RPMI7951 (cell line): Measurements from ENCODE around the gene RALGPS1. TPM values are rescaled to one million over a fixed set of nuclear protein-coding genes. Genes with fewer than 3 reads are reported as not detected.
"Not testable (repeated sequence)": the region's sequence is repeated elsewhere in the genome, so short reads cannot be mapped to it uniquely, and the experiment has no call there.

Experiments used
- DNase-seq: peaks from one replicate; pipeline ENCODE4 v3.0.0-alpha.2; 2012; ENCODE audit warnings: low read depth
- total RNA-seq: library from RNA; depleted of rRNA; stranded (reverse); fragments of >200 nt; shearing (Covaris generic); gene quantifications from 2 replicates; pipeline ENCODE4 v1.2.3, GENCODE V29; 2014

RALGPS1 gene
- total RNA-seq, 1 experiment from 2014 or later = 4.0 TPM

DNA sequence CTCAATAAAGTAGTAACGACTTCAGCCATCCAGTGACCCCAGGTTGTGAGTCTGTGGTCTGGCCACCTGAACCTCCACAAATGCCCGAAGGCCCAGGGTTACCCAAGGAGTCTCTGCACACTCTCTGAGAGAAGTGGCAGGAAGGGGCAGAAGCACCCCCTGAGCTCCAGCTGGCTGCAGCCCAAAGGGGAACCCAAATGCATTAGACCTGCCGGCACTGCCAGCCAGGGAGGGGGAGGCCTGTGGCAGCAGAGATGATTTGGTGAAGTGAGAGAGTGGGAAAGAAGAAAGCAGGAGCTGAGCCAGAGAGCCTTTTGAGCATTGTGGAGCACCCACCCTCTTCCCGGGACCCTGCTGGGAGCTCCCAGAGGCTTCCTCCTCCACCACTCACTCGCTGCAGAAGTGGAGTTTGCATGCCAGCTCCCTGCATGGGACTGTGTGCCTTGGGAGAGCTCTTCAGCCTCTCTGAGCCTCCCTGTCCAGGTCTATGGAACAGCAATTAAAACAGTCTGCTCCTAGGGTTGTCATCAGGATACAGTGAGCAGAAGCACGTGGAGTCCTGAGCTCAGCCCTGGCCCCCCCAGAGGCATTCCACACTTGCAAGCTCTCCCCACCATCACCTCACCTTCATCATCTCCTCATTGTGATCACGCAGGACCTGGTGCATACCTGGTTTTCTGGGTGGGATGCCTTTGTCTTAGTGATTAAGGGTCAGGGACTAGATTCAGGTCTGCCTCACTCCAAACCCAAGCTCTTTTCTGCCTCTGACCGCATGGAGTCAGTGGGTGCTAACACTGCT, 221.7 kb downstream of the RALGPS1 start:
- no peak for DNase-seq

DNA sequence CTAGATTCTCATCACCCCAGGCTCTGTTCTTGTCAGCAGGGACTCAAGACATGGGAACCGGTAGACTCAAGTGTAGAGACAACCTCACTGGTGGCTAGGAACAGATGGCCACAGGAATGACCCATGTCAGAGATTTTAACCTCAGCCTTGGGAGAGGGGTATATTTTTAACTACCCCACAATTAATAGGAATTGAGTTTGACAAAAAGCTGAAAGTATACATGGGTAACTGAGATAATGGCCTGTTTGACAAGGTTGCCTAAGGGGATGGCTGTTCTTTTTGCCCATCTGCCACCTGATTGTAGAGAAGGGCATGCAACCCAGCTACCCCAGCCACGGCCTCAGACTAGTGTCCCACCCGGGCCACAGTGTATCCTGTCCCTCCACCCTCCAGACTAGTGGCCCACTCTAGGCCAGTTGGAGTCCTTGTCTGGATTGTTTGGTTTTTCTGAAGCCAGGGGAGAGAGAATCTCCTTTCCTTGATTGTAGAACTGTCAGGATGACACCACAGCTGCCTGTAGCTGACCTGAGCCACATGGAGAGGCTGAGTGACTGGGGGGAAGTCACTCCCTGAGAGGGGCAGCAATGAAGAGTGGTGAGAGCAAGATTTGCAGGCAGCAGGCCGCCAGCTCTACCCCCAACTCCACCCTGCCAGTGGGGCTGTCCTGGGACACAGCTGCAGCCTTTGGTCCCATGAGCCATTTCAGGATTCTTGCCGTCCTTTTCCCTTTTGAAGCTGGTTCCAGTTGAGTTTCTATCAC, 222.5 kb downstream of the RALGPS1 start:
- DNase-seq = no peak

DNA sequence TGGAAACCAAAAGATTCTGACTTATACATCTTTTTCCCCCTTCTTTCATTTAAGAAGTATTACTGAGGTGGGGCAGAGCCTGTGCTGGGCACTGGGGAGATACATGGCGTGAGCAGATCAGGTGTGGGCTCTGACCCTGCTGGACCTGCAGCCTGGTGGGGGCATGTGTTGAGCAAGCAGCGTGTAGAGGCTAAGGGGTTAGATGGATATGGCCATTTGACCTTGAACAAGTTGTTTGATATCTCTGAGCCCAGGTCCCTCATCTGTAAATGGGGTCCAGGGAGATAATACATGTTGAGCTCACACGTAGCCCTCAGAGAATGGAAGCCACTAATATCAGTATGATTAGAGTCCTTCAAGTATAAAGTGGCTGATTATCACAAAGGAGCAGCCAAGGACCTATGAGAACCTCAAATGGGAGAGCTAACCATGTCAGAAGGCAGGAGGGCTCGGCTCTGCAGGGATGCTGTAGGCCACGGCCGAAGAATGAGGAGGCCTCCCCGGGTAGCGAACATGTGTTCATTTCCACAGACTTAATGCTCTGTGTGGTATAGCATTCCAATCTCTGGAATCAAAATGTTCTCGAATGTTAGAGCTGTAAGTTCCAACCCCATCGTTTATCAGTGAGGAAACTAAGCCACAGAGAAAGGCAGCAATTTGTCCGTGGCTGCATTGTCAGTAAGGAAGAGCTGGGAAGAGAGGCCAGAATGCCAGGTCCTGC, 223.2 kb downstream of the RALGPS1 start:
- no peak for DNase-seq

DNA sequence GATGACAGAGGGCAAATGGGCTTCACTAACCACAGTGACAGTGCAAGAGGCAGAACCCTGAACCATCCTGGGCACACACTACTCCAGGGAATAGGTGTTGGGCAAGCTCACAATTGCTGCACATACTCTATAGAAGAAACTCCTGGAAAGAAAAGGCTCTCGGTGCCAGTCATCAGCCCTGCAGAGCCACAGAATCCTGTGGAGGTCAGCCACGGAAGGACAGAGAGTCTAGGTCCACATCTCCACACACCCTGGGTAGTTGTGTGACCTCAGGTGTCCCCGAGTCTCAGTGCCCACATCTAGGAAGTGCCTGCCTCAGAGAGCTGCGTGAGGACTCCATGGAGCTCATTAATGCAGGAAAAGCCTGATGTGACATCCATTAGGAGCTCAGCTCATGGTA, 223.9 kb downstream of the RALGPS1 start:
- no peak for DNase-seq

DNA sequence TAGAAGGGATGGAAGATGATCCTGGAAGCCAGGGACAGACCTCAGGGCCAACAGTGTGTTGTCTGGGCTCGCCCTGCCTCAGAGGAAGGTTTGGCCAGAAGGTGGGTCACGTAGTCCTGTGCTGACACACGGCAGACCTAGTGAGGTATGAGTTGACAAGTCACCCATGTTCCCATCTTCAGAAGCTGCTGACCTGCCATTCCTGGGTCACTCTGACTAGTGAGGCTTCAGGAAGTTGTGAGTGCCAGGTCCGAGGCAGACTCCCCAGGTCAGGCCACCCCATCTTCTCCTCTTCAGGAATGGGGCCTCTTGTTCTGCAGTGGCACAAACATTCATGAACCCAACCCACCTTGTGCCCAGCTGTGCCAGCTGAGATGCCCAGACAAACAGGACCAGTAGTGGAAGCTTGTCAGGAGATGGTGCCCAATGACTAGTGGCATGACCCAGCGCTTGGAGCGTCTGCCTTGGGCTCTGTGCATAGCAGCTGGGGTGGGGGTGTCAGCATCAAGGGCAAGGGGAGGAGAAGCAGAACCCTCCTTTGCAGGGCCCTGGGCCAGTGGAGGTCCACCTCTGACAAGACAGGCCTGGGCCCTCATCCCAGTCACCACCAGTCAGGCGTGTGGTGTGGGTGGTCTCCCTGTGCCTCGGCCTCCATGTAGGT, 224.6 kb downstream of the RALGPS1 start:
- DNase-seq = no peak

DNA sequence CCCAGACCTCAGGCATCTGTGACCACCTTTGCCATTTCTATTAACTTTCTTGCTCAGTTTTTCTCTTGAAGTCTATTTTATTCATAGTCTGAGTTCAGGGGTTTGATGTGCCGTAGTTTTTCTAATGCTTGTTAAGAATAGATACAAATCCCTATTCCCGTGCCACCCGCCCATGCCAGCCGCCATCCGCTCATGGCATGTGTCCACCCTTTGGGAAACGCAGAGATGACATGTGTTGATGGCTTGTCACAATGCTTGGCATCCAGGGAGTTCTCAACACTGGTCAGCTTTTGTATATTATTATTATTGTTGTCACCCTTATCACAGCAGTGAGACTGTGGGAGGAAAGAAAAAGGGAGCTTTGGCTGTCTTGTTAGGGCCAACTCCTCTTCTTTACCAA, 225.2 kb downstream of the RALGPS1 start:
- no peak for DNase-seq

DNA sequence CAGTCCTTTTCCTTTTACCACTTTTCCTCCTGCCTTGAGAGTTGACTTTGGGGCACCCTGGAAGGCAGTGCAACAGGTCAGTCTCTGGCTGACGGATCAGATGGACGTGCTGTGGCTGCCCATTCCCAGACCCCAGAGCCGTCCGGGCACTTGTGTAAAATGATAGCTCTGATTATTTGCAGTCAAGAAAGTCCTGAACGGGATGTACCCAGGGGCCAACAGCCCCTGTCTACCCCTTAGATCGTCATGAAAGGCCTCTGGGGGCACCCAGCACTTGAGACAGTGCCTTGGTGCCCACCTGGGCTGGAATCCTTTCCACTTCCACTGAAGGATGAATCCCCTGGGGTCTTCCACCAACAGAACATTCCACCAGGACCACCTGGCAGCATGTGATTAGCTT, 225.6 kb downstream of the RALGPS1 start:
- DNase-seq = no peak

DNA sequence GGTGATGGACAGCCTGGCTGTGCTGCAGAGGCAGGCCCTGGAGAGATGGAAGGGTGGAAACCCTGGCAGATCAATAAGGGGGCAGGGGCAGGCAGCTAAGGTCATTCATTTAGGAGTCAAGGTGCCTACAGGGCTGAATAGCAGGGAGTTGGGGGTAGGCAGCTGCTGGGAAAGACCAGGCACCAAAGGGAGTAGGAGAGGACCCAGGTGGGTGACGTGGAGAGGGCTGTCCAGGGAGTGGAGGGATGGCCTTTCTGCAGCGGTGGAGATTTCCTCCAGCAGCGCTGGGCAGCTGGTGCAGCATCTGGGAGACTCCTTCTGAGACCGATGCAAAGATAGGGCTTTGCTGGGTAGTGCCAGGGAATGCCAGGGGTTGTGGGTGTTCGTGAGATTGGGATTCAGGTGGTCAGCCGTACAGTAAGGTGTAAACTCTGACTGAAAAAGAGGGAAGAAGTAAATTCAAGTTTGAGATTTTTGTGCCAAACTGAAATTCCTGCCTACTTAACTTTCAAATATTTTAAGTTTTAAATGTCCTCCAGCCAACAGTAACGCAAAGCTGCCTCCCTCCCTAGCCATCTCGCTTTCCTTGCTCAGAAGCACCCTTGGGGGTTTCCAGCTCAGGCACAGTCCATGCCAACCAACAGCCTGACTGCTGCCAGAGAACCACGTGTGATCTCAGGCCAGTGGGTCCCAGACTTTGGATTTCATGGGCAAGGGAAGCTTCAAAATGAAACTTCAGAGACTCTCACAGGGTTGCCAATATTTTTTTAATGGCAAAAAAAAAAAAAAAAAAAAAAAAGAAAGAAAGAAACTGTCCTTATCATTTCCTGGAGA, 226.5 kb downstream of the RALGPS1 start:
- no peak for DNase-seq

DNA sequence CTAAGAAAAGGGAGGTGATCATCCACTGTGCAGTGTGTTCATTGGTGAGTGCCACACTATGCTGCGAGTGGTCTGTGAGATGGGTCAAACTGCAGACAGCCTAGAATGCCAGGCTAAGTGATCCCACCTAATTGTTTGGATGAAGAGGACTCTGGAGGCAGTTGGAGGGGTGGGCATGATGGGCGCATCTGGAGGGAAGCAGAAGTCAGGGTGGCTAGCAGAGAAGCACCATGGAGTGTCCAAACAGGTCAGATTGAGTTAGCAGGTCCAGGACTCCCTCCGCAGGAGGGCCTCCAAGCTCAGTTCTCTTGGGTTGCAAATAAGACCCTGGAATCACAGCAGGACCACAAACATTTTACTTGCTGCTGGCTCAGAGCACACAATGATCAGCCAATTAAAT, 227.7 kb downstream of the RALGPS1 start:
- DNase-seq = no peak

DNA sequence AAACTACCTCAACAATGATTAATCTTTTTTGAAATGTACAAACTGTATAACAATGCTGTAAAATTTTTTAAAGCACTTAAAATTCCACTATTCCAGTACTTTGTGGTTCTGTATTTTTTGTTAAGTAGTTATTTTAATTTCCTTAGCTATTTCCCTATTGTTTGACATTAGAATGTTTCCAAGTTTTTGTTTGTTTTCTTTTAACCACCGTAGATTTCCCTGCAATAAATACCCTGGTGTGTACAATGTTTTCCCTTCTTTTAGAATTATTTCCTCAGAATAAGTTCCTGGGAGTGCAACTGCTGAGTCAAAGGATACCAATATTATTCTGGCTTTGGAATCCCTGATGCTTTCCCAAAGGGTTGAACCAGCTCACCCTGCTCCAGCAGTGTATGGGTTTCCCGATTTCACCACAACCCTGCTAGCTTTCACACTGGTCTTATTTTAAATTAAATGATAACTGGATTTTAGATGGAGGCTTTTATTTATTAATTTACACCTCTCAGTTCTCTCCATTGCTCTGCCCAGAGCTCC, 228.4 kb downstream of the RALGPS1 start:
- DNase-seq = no peak

DNA sequence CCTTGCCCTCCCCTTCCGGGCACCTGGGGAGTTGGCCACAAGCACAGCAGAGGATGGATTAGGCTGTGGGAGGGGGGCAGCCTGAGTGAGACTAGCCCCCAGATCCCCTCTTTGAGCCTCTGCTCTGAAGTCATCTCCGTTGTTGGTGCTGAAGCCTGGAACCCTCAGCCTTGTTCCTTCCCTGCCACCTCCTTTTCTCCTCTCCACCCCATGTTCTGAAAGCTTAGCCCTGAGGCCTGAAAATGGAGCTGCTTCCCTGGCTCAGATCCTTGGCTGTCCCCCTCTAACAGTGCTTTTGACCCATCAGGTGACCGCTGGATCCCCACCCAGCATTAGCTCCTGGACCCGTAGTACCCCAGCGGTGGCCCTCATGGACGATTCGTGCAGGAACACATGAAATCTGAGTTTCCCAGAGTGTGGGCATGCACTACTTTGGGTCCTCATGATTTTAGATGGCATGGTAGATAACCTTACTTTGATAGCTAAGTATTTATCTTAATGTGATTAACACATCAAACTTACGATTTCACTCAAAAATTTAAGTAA, 229.4 kb downstream of the RALGPS1 start:
- no peak for DNase-seq

DNA sequence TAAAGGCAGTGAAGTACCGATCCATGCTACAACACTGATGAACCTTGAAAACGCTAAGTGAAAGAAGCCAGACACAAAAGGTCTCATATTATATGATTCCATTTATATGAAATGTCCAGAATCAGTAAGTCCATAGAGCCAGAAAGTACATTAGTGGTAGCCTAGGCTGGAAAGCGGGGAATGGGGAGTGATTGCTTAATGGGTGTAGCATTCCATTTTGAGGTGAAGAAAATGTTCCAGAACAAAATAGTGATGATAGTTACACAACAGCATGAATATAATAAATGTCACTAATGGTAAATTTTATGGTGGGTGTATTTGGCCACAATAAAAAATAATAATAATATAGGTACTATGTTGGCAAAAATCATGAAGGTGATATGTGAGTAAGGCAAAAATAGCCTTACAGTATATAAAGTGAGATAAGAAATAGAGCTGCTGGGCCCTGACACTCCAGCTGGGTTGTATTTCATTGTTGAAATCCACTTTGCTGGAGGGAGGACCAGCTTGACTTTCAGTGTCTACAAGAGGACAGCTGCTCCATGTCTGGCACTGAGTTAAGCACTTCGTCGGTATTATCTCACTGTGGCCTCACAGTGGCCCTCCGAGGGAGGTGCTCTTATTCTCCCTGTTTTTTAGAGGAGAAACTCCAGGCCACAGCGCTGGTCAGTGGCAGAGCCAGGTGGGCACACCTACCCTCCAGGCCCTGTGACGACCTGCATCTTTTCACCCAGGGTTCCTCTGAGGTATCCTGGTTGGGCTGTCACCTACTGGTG, 230.3 kb downstream of the RALGPS1 start:
- no peak for DNase-seq

DNA sequence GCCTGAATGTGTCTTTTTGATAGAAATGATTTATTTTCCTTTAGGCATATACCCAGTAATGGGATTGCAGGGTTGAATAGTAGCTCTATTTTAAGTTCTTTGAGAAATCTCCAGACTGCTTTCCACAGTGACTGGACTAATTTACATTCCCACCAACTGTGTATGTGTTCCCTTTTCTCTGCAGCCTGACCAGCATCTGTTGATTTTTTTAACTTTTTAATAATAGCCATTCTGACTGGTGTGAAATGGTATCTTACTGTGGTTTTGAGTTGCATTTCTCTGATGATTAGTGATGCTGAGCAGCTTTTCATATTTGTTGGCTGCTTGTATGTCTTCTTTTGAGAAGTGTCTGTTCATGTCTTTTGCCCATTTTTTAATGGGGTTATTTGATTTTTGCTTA, 232.3 kb downstream of the RALGPS1 start:
- not testable (repeated sequence) for DNase-seq

DNA sequence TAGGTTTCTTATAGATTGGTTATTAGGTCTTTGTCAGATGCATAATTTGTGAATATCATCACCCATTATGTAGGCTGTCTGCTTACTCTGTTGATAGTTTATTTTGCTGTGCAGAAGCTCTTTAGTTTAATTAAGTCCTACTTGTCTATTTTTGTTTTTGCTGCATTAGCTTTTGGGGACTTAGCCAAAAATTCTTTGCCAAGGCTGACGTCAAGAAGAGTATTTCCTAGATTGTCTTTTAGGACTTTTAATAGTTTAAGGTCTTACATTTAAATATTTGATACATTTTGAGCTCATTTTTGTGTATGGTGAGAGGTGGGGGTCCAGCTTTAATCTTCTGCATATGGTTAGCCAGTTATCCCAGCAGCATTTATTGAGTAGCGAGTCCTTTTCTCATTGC, 232.7 kb downstream of the RALGPS1 start:
- no peak for DNase-seq

DNA sequence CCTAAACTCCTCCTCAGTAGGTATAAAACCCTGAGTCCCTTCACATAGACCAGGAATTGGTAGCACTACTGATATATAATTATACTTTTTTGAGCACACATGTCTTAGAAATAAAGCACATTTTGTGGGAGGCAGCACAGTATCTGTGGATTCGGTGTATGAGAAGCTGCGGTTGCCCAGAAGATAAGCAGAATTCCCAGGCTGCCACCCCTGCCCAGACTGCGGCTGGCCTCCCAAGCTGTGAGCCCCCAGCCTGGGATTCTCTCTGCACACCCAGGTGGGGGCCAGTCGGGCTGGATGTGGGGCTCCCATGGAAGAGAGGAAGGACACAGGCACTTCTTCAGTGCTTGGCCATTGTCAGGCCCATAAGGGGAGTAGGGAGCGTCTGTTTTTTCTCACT, 233.4 kb downstream of the RALGPS1 start:
- no peak for DNase-seq

DNA sequence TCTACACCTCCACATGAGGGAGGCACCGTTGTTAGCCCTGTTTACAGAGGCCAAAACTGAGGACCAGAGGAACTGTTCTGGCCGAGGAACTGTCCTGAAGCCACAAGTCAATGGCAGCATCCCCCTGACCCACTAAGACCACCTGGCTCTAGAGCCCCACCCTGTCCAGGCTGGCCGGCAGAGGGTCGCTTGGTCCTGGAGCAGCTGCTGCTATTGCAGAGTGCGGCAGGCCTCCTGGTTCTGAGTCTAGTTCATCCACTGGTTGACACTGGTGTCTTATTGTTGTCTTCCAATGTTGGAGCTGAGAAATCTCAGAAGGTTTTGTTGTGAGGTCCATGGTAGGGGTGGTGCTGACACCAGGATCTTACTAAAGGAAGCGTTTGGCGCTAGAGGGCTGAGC, 234.4 kb downstream of the RALGPS1 start:
- no peak for DNase-seq

DNA sequence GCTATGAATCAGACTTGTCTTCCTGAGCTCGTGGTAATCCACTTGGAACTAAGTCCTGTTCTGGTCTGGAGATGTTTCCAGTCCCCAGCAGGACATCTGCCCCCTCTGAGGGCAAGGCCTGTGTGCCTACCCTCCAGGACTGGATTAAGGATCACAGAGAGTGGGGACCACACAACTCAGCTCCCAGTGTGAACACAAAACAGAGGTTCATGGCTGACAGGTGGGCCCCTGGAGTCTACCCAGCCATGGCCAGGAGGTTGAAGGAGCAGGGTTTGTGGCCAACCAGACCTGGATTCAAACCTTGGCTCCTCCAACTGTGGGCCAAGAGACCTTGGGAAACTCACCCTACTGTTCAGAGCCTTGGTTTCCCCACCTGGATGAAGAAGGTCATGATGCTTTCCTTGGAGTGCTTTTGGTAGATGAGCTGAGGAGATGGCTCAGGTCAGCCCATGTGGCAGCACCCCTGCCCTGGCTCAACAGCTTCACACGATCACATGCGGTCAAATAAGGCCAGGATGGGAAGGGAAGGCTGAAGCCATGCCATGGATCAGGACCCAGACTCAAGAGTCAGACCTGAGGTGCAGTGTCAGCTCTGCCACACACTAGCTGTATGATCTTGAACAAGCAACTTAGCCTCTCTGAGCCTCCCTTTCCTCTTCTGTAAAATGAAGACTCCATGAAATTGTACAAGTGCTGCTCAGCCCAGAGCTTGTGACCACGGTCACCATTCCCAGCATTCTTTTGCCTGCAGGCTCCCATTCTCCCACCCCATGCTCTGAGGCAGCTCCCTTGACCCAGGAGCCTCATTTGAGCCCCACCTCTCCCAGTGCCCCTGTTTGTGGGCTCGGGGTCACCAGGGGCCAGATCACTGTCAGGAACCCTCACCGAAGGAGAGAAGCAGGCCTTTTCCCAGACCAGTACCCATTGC, 235.1 kb downstream of the RALGPS1 start:
- no peak for DNase-seq

DNA sequence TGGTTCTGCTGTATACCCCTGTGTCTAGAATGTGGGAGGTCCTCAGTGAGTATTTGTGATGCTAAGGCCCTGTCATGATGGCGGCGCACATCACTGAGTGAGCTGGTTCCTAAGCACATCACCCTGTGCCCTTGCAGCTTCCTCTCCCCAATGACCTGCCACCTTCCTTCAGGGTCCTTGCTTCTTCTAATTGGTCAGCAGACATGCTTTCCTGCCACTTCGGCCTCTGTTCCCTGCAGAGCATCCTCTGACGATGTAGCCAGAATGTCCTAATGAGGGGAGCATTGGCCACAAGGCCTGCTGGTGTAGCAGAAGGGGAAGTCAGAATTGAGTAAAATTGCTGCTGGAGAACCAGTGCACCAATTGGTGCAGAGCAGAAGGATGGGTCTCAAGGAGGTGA, 238.9 kb downstream of the RALGPS1 start:
- no peak for DNase-seq

DNA sequence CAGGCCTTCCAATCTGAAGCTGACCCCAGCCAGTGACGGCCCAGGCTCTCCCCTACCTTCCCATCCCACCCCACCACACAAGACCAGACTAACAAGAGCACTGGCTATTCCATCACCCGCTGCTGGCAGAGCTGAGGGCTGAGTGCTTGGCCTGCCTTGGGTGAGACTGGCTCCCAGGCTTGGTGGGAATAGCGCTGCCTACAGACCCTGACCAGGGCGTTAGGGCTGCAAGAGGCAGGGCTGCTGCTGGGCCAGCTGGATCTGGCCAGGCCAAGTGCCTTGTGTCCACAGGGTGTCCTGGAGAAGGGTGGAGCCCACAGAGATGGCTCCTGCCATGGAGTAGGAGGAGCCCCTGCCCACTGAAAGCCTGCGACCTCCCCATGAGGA, 239.4 kb downstream of the RALGPS1 start:
- DNase-seq = no peak
